Upper lobe of left lung (tissue), 6 donors: ENCODE results near the gene C3orf20. TPM values are rescaled to one million over a fixed set of nuclear protein-coding genes. Genes with fewer than 3 reads are reported as not detected.

Experiments
- ATAC-seq, 2 donors: fragments of 200-7000 bp; cut with Tn5 transposase; one replicate each; pipeline ENCODE4 v1.9.1; 2022; ENCODE audit warnings: mild to moderate bottlenecking in 2 of 2, moderate library complexity in 2 of 2; ENCODE audit not compliant: low FRiP score in 2 of 2
- DNase-seq, 2 donors: peaks; one replicate each; pipeline ENCODE4 v3.0.0-alpha.2; 2019 to 2020
- H3K27ac ChIP-seq, 4 donors: fragments of 200-600 bp; sonication (generic); one replicate each; pipeline ENCODE4 v1.5.1; 2016 to 2019
- H3K27me3 ChIP-seq, 4 donors: fragments of 200-600 bp; sonication (generic); one replicate each; pipeline ENCODE4 v1.5.1; 2017 to 2019
- H3K36me3 ChIP-seq, 4 donors: fragments of 200-600 bp; sonication (generic); one replicate each; pipeline ENCODE4 v1.5.1; 2016 to 2019
- H3K4me1 ChIP-seq, 4 donors: fragments of 200-600 bp; sonication (generic); one replicate each; pipeline ENCODE4 v1.5.1; 2018 to 2019
- H3K4me3 ChIP-seq, 4 donors: fragments of 200-600 bp; sonication (generic); one replicate each; pipeline ENCODE4 v1.5.1; 2017 to 2019; ENCODE audit warnings: mild to moderate bottlenecking in 2 of 4, moderate library complexity in 1 of 4
- H3K9me3 ChIP-seq, 4 donors: fragments of 200-600 bp; sonication (generic); one replicate each; pipeline ENCODE4 v1.5.1; 2018 to 2019
- EP300 ChIP-seq, 4 donors: sonication (generic); formaldehyde crosslinking; IDR thresholded peaks; one replicate each; pipeline ENCODE4 v1.5.1; 2017; ENCODE audit warnings: antibody characterized with exemption in 4 of 4, control low read depth in 2 of 4
- POLR2A ChIP-seq, 4 donors: fragments of 450-650 bp; IDR thresholded peaks; one replicate each; pipeline ENCODE4 v1.5.1; 2016 to 2017; ENCODE audit warnings: antibody characterized with exemption in 4 of 4, mild to moderate bottlenecking in 2 of 4
- POLR2AphosphoS5 ChIP-seq, 2 donors: sonication (generic); formaldehyde crosslinking; IDR thresholded peaks; one replicate each; pipeline ENCODE4 v1.5.1; 2017; ENCODE audit warnings: antibody characterized with exemption in 2 of 2
- WGBS, 2 donors: methylation state at CpG; one replicate each; pipeline ENCODE4 v1.1.5; 2017 to 2018; 5-methylcytosine and 5-hydroxymethylcytosine counted together
- total RNA-seq, 6 donors: library from RNA; depleted of rRNA in 4 of 6; stranded (reverse); fragments of >200 nt in 4 of 6; gene quantifications; one replicate each; pipeline versions ENCODE4 v1.1.0 to v1.2.1, GENCODE V29; 2016 to 2021
- TF ChIP-seq, protein P1 (sequence below), 6 experiments: fragments of 450-650 bp in 4 of 6; fragments of 200-600 bp in 2 of 6; sonication (generic) in 2 of 6; IDR thresholded peaks; one replicate each; pipeline ENCODE4 v1.5.1; 2016 to 2019; ENCODE audit warnings: antibody characterized with exemption in 6 of 6
- donor health status: DM: no; HTN: no; CAD: no; lungs with moderate emphysema.
- donor health status: DM: no; HTN: yes; CAD: no; lungs with severe emphysema.

The C3orf20 gene
- total RNA-seq, 6 donors from 2014 or later: 0.09 to 0.11 (median 0.10) TPM; not detected in 3

DNA sequence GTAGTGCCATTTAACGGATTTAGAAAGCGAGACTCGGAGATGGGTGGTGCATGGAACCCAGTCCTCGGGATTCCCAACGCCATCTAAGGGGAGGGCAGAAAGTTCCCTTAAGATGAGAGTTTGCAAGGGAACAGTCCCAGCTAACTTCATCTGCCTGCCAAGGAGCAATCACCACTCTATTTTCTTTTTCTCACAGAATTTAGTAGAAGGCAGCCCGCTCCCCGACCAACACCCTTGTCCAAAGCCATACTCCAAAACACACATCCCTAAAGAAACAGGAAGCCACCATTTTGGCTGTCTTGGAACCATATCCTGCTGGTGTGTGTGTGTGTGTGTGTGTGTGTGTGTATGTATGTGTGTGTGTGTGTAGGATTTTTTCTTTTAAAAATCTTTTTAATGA, 136.7 kb downstream of the C3orf20 start:
- peak overlapping the region; percentile 81 to 92 (median 86) for H3K27ac ChIP-seq
- peak overlapping the region; percentile 65 to 84 (median 68) for H3K4me3 ChIP-seq
- DNase-seq: no peak
- peak in 1 of 2 donors; percentile 20 for ATAC-seq
- no peaks in the 10 kb centered on the region for H3K9me3 ChIP-seq
- H3K36me3 ChIP-seq: no peaks in the 10 kb centered on the region
- H3K27me3 ChIP-seq: peaks cover 0 to 7% (median 6%) of the 10 kb centered on the region in 4 donors
- WGBS, 2 donors: 15 to 23% methylated on average over 6 to 7 of the region's 7 CpGs
- peaks cover 11 to 32% (median 20%) of the 10 kb centered on the region in 4 donors for H3K4me1 ChIP-seq
- TF ChIP-seq POLR2A (IDR thresholded peaks at IDR 0.05): no peak

DNA sequence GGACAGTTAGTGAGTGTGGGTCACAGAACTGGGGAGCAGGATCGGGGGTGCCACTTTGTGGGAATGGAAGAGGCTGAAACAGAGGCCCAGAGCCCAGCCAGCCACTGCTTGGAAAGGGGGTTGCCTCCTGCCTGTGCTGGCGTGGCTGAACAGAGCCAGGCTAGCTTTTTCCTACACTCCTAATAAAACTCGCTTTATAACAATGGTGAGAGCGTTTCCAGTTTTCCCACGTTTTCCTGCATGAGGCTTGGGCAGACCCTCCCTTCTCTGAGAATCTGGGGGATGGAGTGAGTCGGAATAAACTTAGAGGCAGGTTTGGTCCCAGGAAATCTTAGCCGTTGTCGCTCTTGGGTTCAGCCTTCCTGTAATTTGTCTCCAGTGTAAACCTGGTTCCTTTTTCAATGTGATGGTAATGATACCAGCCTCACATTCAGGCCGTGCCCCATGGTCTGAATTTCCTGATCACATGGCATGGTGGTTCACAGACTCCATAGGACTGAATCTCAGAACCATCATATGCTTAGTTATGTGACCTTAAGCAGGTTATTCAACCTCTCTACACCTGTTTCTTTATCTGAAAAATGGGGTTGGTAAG, 137.4 kb downstream of the C3orf20 start:
- DNase-seq (no peak), ATAC-seq (no peak)
- TF ChIP-seq EP300 (IDR thresholded peaks at IDR 0.05): no peak
- no peak for TF ChIP-seq POLR2AphosphoS5 (IDR thresholded peaks at IDR 0.05)
- H3K27me3 ChIP-seq: peaks cover 0 to 7% (median 6%) of the 10 kb centered on the region in 4 donors
- 42 to 46% methylated on average over 9 of the region's 9 CpGs for WGBS, 2 donors
- H3K4me3 ChIP-seq: peak overlapping the region; percentile 5 to 84 (median 68)
- no peaks in the 10 kb centered on the region for H3K36me3 ChIP-seq
- peaks cover 11 to 26% (median 15%) of the 10 kb centered on the region in 4 donors for H3K4me1 ChIP-seq
- peak overlapping the region; percentile 9 to 92 (median 73) for H3K27ac ChIP-seq
- H3K9me3 ChIP-seq: no peaks in the 10 kb centered on the region

DNA sequence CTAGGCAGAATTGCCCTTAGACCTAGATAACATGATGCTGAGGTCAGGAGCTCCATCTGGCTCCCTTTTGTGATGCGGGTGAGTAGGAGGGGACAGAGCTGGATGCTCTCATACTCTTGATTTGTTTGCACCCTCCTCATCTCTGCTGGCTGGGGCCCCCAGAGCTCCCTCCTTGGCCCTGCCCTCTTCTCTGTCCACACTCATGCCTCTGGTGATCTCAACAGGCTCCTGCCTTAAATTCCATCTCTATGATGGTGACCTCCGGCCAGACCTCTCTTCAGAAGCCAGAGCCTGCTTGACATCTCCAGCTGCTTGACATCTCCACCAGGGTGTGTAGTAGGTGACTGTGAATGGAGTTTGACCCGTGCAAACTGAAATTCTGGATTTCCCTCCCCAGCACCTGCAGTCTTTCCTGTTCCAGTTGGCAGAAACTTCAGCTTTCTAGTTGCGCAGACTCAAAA, 139.5 kb downstream of the C3orf20 start:
- peak in 1 of 2 donors; percentile 14 for TF ChIP-seq POLR2AphosphoS5 (IDR thresholded peaks at IDR 0.05)
- TF ChIP-seq, protein P1, sequence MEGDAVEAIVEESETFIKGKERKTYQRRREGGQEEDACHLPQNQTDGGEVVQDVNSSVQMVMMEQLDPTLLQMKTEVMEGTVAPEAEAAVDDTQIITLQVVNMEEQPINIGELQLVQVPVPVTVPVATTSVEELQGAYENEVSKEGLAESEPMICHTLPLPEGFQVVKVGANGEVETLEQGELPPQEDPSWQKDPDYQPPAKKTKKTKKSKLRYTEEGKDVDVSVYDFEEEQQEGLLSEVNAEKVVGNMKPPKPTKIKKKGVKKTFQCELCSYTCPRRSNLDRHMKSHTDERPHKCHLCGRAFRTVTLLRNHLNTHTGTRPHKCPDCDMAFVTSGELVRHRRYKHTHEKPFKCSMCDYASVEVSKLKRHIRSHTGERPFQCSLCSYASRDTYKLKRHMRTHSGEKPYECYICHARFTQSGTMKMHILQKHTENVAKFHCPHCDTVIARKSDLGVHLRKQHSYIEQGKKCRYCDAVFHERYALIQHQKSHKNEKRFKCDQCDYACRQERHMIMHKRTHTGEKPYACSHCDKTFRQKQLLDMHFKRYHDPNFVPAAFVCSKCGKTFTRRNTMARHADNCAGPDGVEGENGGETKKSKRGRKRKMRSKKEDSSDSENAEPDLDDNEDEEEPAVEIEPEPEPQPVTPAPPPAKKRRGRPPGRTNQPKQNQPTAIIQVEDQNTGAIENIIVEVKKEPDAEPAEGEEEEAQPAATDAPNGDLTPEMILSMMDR (IDR thresholded peaks at IDR 0.05): no peak
- Histone ChIP-seq H3K9me3 (no peaks in the 10 kb centered on the region), H3K27ac (peak overlapping the region in 1 of 4 donors; percentile 92), H3K36me3 (peaks cover 0 to 9% (median 4%) of the 10 kb centered on the region in 4 donors), H3K27me3 (peaks cover 0 to 7% (median 6%) of the 10 kb centered on the region in 4 donors), H3K4me1 (peaks cover 11 to 21% (median 15%) of the 10 kb centered on the region in 4 donors), H3K4me3 (no peak overlapping the region)
- ATAC-seq (peak in 1 of 2 donors; percentile 51), DNase-seq (no peak)
- 40 to 67% methylated on average over 4 of the region's 4 CpGs for WGBS, 2 donors

DNA sequence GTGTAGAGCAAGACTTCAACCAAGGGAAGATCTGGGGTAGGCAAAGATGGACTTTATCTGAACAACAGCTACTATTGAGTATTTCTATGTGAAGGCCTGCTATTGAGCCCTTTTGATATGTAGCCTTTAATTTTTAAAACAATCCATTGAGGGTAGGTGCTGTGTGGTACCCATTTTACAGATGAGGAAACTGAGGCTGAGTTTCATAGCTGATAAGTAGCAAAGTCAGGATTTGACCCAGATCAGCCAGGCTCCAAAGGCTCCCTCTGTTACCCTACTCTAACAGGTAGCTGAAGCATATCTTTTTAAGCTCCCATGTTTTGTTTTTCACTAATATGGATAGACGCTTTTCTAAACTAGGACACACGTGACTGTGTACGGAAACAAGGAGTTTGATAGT, 141.4 kb downstream of the C3orf20 start:
- no peak overlapping the region for H3K27ac ChIP-seq
- TF ChIP-seq POLR2A (IDR thresholded peaks at IDR 0.05): no peak
- TF ChIP-seq POLR2AphosphoS5 (IDR thresholded peaks at IDR 0.05): no peak
- TF ChIP-seq, protein P1 (IDR thresholded peaks at IDR 0.05): no peak
- TF ChIP-seq EP300 (IDR thresholded peaks at IDR 0.05): no peak
- ATAC-seq (no peak), DNase-seq (no peak)
- H3K9me3 ChIP-seq: no peaks in the 10 kb centered on the region
- H3K36me3 ChIP-seq: peaks cover 0 to 25% (median 15%) of the 10 kb centered on the region in 4 donors
- H3K4me3 ChIP-seq: no peak overlapping the region
- H3K4me1 ChIP-seq: peaks cover 4 to 11% (median 7%) of the 10 kb centered on the region in 4 donors
- 72 to 91% methylated on average over 3 of the region's 3 CpGs for WGBS, 2 donors
- H3K27me3 ChIP-seq: peaks cover 0 to under 1% (median 0%) of the 10 kb centered on the region in 4 donors

DNA sequence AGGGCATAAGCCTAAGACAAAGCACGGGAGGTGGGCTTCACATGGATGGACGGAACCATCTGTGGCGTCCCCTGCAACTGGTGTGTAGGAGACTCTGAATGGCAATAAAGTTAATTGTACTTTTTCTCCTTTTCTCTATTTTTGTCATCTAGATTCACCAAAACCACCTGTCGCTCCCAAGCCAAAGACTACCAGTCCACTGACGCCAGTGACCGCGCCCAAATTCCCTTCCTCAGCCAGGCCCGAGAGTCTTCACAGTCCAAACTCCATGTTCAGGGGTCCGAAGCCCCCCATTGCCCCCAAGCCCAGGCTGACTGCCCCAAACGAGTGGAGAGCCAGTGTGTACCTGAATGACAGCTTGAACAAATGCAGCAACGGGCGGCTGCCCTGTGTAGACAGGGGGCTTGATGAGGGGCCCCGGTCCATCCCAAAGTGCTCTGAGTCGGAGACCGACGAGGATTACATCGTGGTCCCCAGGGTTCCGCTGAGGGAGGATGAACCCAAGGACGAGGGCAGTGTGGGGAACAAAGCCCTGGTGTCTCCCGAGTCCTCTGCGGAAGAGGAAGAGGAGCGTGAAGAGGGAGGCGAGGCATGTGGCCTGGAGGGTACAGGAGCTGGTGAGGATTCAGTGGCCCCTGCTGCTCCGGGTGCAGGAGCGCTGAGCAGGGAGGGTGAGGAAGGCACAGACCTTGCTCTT, 144.0 kb downstream of the C3orf20 start, which contains the start of gene FGD5:
FGD5 (plus strand) TSS at position 159 of the 697 bp plus-strand sequence; CDS start at position 269, 110 bp downstream.
- Histone ChIP-seq H3K27me3 (no peaks in the 10 kb centered on the region), H3K4me1 (peaks cover 16 to 25% (median 20%) of the 10 kb centered on the region in 4 donors), H3K9me3 (no peaks in the 10 kb centered on the region), H3K36me3 (peaks cover 0 to 30% (median 15%) of the 10 kb centered on the region in 4 donors), H3K4me3 (no peak within 1 kb of the TSS), H3K27ac (no peak within 1 kb of the TSS)
- TF ChIP-seq EP300 (IDR thresholded peaks at IDR 0.05): no peak
- TF ChIP-seq, protein P1 (IDR thresholded peaks at IDR 0.05): no peak
- TF ChIP-seq POLR2A (IDR thresholded peaks at IDR 0.05): no peak
- no peak for TF ChIP-seq POLR2AphosphoS5 (IDR thresholded peaks at IDR 0.05)
- ATAC-seq: no peak
- 87 to 92% methylated on average over 24 to 25 of the region's 25 CpGs for WGBS, 2 donors
- peak in 1 of 2 donors; percentile 35 for DNase-seq
